ENCODE results near the gene WFDC8.

DNA sequence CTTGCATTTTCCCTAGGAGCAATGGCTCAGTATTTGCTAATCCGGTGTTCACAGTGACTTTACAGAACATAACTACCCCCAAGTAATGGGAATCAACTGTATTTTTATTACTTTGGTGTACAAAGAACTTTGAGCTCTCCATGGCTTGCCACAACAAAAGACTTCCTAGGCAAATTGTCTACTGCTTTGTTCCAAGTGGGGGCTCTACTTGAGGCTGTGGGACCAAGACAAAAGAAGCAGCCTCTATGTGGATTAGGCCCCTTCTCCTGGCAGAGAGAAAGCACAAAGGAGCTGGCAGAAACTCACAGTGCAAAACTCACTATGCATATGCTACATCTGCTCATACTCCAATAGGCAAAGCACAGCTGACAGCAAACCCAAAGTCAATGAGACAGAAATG, 853 bp downstream of the WFDC8 start:
- TF ChIP-seq, protein P1, sequence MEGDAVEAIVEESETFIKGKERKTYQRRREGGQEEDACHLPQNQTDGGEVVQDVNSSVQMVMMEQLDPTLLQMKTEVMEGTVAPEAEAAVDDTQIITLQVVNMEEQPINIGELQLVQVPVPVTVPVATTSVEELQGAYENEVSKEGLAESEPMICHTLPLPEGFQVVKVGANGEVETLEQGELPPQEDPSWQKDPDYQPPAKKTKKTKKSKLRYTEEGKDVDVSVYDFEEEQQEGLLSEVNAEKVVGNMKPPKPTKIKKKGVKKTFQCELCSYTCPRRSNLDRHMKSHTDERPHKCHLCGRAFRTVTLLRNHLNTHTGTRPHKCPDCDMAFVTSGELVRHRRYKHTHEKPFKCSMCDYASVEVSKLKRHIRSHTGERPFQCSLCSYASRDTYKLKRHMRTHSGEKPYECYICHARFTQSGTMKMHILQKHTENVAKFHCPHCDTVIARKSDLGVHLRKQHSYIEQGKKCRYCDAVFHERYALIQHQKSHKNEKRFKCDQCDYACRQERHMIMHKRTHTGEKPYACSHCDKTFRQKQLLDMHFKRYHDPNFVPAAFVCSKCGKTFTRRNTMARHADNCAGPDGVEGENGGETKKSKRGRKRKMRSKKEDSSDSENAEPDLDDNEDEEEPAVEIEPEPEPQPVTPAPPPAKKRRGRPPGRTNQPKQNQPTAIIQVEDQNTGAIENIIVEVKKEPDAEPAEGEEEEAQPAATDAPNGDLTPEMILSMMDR (IDR thresholded peaks at IDR 0.05), result no peak
- TF ChIP-seq EP300 (IDR thresholded peaks at IDR 0.05) (no peak), POLR2A (IDR thresholded peaks at IDR 0.05) (no peak), POLR2AphosphoS5 (IDR thresholded peaks at IDR 0.05) (no peak)
